Neural progenitor cell (in vitro differentiated cells): ENCODE measurements around the gene PRKCD.

ENCODE experiments used
- EZH2 ChIP-seq: fragments of 200-600 bp; sonication (generic); IDR thresholded peaks from 2 replicates; pipeline ENCODE4 v1.6.1; 2017; ENCODE audit warnings: antibody characterized with exemption, mild to moderate bottlenecking, moderate library complexity
- EZH2phosphoT487 ChIP-seq: fragments of 200-600 bp; sonication (generic); IDR thresholded peaks from 2 replicates; pipeline ENCODE4 v1.6.1; 2017; ENCODE audit warnings: antibody characterized with exemption
- TF ChIP-seq, protein P1 (sequence below): fragments of 200-600 bp; sonication (generic); IDR thresholded peaks from 2 replicates; pipeline ENCODE4 v1.5.1; 2017; ENCODE audit warnings: antibody characterized with exemption, mild to moderate bottlenecking

DNA sequence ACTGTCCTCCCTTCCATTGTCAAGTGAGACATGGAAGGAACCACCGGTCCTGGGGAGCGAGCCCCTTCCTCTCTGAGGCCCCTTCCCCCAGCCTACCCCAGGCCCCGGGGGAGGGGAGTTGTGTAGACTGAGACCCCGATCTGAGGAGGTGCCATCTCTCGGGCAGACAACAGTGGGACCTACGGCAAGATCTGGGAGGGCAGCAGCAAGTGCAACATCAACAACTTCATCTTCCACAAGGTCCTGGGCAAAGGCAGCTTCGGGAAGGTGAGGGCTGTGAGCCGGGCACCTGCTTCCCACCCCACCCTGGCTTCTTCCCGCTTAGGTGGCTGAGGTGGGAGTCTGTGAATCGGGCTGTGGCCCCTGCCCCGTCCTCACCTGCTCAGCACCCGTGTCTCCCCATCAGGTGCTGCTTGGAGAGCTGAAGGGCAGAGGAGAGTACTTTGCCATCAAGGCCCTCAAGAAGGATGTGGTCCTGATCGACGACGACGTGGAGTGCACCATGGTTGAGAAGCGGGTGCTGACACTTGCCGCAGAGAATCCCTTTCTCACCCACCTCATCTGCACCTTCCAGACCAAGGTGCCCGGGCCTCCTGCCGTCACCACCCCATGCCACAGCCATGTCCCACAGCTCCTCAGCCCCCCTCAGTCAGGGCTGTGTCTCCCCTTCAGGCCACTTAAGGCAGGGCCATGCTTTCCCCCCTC, 24.9 kb downstream of the PRKCD start:
- no peak for TF ChIP-seq EZH2
- TF ChIP-seq, protein P1, sequence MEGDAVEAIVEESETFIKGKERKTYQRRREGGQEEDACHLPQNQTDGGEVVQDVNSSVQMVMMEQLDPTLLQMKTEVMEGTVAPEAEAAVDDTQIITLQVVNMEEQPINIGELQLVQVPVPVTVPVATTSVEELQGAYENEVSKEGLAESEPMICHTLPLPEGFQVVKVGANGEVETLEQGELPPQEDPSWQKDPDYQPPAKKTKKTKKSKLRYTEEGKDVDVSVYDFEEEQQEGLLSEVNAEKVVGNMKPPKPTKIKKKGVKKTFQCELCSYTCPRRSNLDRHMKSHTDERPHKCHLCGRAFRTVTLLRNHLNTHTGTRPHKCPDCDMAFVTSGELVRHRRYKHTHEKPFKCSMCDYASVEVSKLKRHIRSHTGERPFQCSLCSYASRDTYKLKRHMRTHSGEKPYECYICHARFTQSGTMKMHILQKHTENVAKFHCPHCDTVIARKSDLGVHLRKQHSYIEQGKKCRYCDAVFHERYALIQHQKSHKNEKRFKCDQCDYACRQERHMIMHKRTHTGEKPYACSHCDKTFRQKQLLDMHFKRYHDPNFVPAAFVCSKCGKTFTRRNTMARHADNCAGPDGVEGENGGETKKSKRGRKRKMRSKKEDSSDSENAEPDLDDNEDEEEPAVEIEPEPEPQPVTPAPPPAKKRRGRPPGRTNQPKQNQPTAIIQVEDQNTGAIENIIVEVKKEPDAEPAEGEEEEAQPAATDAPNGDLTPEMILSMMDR: no peak
- TF ChIP-seq EZH2phosphoT487: no peak
